Activated CD8-positive, alpha-beta memory T cell treated with anti-CD3 and anti-CD28 coated beads, Interleukin-2, amount 50 U/mL, for 1 hour (primary cell): ENCODE measurements around the gene ATXN10.
"Not testable (repeated sequence)": the region's sequence is repeated elsewhere in the genome, so short reads cannot be mapped to it uniquely, and the experiment has no call there.

Experiments
- DNase-seq: peaks from one replicate; pipeline ENCODE4 v3.0.0-alpha.2; 2020; ENCODE audit errors: extremely low read depth

The ATXN10 gene, protein sequence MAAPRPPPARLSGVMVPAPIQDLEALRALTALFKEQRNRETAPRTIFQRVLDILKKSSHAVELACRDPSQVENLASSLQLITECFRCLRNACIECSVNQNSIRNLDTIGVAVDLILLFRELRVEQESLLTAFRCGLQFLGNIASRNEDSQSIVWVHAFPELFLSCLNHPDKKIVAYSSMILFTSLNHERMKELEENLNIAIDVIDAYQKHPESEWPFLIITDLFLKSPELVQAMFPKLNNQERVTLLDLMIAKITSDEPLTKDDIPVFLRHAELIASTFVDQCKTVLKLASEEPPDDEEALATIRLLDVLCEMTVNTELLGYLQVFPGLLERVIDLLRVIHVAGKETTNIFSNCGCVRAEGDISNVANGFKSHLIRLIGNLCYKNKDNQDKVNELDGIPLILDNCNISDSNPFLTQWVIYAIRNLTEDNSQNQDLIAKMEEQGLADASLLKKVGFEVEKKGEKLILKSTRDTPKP

DNA sequence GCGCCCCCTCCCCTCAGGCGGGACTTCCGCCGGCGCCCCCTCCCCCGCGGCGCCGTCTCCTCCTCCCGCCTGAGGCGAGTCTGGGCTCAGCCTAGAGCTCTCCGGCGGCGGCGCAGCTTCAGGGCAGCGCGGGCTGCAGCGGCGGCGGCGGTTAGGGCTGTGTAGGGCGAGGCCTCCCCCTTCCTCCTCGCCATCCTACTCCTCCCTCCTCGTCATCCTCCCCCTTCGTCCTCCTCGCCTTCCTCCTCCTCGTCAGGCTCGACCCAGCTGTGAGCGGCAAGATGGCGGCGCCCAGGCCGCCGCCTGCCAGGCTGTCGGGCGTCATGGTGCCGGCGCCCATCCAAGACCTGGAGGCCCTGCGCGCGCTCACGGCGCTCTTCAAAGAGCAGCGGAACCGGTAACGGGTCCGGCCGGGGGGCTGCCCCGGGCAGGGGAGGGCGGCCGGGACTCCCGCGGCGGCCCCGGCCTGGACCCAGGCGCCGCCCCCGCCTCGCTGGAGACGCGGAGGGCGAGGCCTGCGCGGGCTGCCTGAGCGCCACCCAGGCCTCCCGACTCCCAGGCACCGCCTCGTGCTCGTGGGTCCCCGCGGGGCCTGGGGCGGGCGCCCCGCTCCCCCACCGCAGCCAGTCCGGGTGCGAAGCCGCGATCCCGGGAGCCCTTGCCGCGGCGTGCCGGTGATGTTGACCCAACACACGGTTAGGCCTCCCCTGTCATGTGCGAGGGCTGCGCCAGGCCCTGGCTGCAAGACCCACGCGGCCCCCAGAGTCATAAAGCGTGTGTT, at the start of gene ATXN10:
Gene ATXN10 (plus strand): TSS at position 52 of the 781 bp plus-strand sequence. CDS start 230 bp downstream, at position 282.
- no peak for DNase-seq

DNA sequence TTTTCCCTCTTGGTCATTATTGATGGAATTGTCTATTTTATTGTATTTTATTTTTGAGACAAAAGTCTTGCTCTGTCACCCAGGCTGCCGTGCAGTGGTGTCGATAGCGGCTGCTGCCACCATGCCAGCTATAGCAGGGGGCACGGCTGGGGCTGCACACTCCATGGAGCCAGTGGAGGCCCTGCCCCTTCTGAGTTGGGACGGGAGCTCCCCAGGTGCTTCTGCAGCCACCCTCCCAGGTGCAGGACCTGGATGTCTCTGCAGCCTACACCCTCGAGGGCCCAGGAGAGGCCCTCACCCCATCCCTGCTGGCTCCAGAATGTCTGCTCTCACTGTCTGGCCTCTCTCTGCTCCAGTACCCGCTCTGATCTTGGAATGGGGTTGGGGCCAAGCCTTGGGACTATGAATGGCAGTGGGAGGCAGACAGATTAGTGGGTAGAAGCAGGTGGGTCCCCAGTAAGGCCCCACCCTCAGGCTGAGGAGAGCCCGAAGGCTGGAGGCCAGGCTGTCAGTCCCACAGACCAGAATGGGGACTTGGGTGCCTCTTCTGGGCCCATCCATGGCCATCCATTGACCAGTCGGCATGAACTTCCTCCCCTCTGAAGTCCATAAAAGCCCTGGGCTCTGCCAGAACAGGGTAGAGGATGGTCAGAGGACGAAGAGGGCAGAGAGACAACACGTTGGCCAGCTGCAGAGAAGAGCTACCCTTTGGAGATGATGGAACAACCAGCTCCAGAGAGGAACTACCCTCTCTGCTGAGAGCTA, 49.6 kb upstream of the ATXN10 start:
- DNase-seq: no peak

DNA sequence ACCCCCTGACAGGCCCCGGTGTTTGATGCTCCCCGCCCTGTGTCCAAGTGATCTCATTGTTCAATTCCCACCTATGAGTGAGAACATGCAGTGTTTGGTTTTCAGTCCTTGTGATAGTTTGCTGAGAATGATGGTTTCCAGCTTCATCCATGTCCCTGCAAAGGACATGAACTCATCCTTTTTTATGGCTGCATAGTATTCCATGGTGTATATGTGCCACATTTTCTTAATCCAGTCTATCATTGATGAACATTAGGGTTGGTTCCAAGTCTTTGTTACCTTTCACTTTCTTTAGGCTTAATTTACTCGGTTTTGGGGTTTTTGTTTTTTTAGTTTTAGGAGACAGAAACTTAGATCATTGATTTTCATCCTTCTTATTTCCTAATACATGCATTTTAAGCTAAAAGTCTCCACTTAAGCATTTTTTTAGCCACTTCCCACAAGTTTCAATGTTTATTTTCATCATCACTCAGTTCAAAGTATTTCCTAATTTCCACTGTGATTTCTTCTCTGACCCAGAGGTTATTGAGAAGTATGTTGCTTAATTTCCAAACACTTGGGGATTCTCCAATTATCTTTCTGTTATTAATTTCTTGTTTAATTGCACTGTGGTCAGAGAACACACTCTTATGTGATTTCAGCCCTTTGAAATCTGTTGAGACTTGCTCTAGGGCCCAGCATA, 48.0 kb upstream of the ATXN10 start:
- DNase-seq: not testable (repeated sequence)

DNA sequence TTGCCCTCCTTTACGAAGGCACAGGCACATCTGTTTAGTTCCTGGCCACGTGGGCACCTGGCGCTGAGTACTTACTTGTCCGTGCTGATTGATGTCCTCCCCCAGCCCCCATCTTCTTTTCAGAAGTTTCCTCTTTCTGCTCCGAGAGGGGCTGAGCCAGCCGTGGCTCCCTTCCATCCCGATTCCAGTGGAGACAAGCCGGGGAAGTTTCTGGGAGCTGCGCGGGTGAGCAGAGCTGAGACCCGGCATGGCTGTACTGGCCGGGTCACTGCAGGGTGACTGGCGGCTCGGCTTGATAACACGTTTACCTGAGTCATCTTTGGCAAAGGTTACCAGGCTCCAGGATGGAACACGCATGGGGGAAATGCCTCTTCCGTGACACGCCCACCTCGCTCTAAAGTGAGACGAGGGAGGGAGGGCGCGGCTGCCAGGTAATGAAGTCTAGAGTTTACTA, 45.4 kb upstream of the ATXN10 start:
- DNase-seq: no peak

DNA sequence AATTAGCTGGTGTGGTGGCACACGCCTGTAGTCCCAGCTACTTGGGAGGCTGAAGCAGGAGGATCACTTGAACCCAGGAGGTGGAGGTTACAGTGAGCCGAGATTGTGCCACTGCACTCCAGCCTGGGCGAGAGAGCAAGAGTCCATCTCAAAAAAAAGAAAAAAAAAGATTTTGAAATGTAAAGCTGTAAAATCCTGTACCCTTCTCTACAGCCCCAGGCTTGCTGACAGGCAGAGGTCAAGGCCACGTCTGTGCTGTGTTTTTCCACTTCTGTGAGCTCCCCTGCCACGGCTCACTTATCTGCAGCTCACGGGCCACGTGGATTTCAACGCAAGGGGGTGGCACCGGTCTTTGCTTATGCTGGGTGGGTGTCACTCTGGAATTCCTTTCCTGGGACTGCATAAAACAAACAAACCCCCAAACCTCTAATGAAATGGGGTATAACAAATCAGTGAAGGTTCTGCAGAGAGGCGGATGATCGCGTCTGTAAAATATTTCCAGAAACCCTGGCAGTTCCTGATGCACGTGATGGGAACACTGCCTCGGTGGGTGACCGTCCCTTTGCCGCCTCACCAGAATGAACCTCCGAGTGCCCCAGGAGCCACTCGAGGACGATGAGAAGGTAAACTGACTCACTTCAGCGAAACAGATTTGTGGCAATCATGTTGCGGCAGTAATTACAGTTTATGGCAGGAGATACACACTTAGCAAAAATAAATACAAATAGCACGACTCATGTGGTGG, 44.0 kb upstream of the ATXN10 start:
- no peak for DNase-seq

DNA sequence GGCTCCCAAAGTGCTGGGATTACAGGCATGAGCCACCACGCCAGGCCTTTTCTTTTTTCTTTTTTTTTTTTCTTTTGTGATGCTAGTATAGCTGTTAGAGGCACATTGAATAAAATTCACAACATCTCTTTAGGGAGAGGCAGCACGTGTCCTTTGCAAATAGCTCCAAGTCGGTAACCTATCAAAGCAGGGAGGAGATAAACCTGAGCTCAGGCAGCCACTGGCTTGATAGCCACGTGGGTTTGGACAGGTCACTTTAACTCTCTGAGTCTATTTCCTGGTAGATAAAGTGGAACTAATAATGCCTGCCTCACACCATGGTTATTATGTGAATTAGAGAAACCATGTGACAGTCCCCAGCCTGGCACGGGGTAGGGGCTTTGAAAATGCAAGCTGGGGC, 43.1 kb upstream of the ATXN10 start:
- no peak for DNase-seq

DNA sequence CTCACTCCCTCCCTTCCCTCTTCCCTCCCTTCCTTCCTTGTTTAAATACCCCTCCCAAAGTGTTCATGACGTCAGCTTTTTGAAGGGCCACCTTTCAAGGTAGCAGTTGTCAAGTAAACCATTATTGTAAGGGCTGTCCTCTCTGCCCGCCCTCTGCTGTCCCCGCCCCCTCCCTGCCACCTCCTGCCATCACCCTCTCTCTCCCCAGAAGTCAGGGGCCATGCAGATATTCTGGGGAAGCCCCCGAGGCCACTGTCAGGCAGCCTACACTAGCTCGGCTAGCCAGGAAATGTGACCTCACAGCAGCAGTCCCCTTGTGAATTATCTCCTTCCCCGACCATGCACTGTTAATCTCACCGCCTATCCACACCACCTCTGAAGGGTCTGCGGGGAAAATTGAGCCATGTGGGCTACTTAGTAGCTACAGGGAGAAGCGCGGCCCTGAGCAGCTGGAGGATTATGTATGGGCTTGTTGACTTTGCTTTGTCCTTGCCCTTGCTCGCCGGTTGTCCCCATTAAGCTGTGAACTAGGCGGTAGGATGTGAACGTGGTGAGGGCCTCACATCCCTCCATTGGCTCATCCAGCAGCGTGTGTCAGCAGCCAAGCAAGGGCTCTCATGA, 42.1 kb upstream of the ATXN10 start:
- DNase-seq: no peak

DNA sequence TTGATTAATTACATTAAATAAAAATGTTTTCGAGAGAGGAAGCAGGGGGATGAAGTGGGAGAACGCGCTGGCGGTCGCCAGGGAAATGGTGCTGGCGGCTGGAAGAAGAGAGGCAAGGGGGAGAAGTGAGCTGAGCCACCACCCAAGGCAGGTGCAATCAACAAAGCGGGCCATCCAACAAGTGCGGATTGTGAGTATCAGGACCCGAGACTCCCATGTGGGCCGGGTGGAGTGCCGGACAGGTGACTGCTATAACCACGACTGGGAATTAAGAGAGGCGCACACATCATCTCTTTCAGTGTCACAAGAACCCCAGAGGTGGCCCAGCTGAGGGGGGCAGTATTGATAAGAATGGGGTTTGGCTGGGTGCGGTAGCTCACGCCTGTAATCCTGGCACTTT, 41.2 kb upstream of the ATXN10 start:
- no peak for DNase-seq

DNA sequence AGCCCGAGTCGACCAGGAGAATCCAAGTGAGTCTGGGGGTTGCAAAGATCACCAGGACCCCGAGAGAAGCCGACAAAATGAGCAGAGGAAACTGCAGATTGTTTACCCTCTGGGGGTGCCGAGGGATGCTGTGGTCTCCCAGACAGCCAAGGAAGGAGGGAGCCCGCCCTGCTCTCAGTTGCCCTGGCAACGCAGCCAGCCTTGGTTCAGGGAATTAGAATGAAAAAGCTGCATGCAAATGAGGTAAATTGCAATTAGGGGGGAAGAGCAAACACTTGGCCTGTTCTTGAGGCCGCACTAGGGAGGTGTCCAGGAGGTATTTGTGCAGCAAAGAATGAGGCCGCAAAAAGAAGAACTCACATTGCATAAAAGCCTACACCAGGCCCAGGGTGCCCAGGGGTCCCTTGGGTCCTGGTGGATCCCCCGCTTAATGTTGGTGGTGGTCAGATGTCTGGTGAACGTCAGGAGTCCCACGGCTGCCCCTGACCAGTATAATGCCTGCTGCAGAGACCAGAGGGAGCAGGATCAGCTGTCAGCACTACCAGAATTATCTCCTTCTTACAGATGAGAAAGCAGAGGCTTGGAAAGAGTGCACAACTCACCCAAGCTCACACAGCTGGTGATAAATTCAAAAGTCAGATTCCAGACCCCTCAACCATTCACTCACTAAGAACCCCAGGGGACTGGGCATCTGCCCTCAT, 40.3 kb upstream of the ATXN10 start:
- no peak for DNase-seq

DNA sequence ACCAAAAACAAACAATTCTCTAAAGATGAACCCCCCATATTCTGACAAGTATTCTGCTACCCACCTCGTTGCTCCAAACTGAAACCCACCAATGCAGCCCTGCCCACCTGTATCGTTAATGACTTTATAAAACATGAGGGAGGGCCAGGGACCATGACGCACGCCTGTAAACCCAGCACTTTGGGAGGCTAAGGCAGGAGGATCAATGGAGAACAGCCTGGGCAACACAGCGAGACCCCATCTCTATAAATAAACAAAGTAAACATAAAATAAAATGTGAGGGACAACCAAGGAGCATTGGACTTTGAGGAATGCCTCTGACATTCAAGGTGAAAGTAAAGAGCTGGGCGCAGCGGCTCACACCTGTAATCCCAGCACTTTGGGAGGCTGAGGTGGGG, 39.8 kb upstream of the ATXN10 start:
- no peak for DNase-seq

DNA sequence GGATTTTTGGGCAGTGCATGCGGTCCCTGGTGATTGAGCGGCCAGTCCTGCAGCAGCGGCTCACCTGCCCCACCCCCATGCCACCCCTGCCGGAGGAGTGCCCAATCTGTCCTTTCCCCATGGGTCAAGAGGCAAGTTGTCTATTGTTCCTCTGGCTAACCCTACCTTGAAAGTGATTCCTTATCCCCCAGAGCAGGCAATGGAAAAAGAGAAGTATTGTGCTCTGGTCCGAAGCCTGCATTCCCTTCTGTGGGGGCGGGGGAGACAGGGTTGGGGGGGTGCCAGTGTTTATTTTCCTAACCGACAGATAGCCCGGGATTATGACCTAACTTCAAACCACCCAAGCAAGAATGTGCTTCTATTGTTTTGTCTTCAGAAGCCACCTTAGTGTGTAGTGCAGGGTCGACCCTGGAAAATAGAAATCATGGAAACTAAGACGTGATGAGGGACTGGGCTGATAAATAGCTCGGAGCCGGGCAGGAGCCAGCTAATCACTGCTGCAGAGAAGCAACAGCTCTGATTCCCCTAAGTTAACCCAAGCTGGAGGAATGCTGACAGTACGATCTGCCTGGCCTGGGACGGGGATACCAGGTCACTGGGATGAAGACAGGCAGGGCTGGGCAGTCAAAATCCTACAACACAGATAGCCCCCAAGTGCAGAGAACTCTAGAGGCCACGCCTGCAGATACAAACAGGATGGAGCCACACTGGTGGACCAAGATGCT, 38.7 kb upstream of the ATXN10 start:
- no peak for DNase-seq

DNA sequence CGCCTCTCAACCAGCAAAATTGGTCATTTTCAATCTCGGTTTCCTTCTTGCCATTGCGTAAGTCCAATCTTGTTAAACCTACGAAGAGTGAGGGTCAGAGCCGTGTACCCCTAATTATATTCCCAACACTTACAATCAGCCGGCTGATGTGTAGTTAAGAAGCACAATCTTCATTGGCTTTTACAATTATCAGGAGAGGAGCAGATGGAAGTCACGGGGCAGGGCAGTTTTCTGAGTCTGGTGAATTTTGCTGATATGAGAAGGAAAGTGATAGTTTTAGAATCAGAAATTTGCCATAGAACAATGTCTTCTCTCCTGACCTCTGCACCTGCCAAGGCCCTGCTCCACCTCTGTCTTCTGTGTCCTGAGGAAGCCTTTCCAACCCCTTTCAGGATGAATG, 35.0 kb upstream of the ATXN10 start:
- no peak for DNase-seq

DNA sequence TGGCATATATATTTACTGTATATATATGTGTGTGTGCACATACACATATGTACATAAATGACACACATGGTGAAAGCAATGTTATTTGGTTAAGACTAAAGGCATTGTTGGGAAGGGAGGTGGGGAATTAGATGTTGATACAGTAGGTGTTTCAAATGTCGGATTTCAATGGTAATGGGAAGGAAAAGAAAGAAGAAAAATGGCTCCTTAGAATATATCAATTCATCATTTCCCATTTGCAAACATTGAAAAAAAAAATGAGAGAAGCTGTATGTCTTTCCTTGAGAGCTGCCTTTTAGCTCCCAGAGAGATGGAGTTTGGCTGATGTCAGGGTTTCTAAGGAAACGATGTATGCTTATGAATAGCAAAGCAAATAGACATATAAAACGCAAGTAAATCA, 33.4 kb upstream of the ATXN10 start:
- no peak for DNase-seq

DNA sequence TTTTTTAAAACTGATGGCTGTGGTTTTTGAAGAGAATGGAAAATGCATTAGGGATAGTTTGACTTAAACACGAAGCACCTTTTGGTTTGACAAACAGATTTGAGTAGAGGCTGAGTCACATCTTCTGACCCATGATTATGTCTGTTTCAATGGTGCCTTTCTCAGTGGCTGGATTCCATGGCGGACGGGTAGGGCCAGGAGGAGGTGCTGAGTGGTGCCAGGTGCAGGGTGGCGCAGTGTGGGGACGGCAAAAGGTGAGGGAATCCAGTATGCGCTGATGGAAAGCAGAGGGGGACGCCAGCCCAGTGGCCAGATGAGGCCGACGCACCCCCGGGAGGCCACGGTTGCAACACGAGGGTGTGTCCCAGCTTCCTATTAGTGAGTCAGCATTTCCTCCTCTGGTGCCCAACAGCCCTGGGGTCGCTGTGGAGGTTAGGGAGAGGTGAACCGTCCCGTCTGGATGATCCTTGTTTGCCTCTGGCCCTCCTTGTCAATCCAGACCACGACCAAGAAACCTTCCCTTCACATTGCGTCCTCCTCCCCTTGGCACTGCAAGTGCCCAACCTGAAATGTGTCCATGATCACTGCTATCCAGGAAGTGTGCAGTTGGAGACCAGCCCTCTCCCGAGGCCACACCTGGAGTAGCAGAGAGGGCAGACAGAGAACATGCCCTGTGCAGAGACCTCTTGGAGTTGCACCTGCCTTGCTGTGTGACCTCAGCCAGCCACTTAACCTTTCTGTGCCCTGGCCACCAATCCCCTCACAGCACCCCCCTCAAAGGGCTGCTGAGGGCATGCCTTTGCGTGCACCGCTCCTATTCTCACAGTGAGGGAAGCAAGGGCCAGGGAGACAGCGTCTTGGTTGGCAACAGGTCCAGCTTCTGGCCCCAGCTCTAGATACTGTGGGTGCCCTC, 32.5 kb upstream of the ATXN10 start:
- DNase-seq: no peak

DNA sequence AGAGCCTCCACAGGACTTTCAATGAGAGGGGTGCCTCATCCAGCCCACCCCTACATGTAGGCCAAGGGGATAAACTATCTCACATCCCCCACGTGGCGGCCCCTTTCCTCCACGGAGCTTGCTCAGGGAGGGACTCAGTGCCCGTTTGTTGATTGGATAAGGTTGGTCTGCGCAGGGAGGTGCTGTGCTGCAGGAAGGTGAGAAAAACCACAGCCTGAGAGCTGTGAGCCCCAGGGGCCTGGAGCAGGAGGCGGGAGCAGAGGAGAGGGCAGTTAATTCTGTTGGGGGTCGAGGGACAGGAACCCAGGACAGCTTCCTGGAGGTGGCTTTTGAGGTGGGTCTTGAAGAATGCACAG, 31.9 kb upstream of the ATXN10 start:
- no peak for DNase-seq

DNA sequence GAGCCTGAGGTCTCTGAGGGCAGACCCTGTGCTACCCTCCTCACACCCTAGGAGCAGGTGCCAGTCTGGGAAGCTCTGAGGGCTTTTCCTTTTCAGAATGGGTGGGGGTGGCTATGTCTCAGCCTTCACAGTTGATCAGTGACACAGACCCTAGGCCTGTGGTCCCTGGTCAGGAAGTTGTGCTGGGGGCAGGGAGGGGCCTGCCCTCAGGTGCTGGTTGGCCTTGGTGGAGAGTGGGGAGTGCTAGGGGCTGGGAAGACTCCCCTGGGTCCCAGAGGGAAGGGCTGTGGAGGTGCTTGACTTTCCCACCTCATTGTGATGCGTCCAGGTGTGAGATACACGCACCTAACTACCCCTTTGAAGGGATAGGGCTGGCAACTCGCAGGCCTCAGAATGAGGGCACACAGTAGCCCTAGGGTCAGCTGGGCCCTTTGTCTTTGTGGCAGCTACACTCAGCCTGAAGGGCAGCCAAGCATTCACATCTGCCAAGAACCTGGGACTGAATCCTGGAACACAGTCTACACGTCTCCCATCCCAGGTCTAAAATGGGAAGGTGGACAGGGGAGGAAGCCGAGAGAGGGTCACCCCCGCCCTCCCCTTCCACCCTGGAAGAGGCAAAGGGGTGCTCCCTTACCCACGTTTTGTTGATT, 31.2 kb upstream of the ATXN10 start:
- no peak for DNase-seq

DNA sequence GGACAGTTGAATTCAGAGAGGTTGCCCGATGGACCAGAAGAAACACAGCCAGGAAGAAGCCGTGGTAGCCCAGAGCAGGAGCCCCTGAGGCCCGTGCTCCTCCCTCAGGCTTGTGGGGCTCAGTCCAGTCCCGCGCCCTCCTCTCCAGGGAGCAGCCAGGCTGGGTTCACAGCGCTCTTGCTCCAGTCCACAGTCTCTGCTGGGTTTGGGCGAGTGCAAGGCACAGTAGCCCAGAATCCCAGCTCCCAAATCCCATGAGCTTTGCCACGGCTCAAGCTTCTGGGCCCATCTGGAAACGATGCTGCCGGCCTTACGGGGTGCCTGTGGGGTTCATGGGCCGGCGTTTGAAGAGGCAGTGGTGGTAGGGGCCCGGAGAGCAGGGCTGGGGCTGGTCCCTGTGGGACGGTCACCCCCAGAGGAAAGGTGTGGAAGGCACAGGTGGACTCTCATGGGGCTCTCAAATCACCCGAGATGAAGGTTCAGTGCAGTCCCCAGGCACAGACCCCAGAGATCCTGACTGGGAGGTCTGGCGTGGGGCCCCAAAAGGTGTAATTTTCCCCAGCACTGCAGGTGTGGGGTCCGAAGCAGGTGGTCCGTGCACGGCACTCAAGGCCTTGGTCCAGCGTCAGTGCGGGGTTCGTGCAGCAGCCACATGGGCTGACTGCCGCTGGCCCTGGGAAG, 30.6 kb upstream of the ATXN10 start:
- DNase-seq: no peak
